GM12878 (cell line): Measurements from ENCODE around the gene MRPL42.

Experiments used
- ATF3 ChIP-seq: IDR thresholded peaks from 2 replicates; pipeline ENCODE4 v1.6.1; 2011; ENCODE audit warnings: low read depth, mild to moderate bottlenecking, low read length, moderate library complexity, borderline replicate concordance; ENCODE audit errors: extremely low read depth
- CBX5 ChIP-seq: sonication (generic); IDR thresholded peaks from 2 replicates; pipeline ENCODE4 v1.6.1; 2016; ENCODE audit warnings: low read depth, moderate library complexity, mild to moderate bottlenecking, inconsistent platforms
- CREB1 ChIP-seq: IDR thresholded peaks from 2 replicates; pipeline ENCODE4 v1.6.1; 2012; ENCODE audit warnings: low read depth, mild to moderate bottlenecking, inconsistent platforms
- EZH2 ChIP-seq: IDR thresholded peaks from 2 replicates; pipeline ENCODE4 v1.6.1; 2012; ENCODE audit warnings: low read depth, mild to moderate bottlenecking, control low read depth, inconsistent platforms, low read length, borderline replicate concordance; ENCODE audit not compliant: control insufficient read depth
- GABPA ChIP-seq: IDR thresholded peaks from 2 replicates; pipeline ENCODE4 v1.6.1; 2014; ENCODE audit warnings: antibody characterized with exemption, low read depth, mild to moderate bottlenecking, inconsistent platforms
- IRF3 ChIP-seq: fragments of 450-650 bp; IDR thresholded peaks from 2 replicates; pipeline ENCODE4 v1.6.1; 2014; ENCODE audit warnings: mild to moderate bottlenecking
- MXI1 ChIP-seq: fragments of 150-350 bp; IDR thresholded peaks from 2 replicates; pipeline ENCODE4 v1.6.1; 2011; ENCODE audit warnings: low read depth, mild to moderate bottlenecking, inconsistent platforms, low read length, improper control_type of control experiment
- POLR2A ChIP-seq: IDR thresholded peaks from 2 replicates; pipeline ENCODE4 v1.6.1; 2011; ENCODE audit warnings: low read depth, mild to moderate bottlenecking, low read length
- POLR2AphosphoS5 ChIP-seq: IDR thresholded peaks from 2 replicates; pipeline ENCODE4 v1.6.1; 2011; ENCODE audit warnings: mild to moderate bottlenecking, low read length, inconsistent platforms
- SRF ChIP-seq, 2 experiments: IDR thresholded peaks; 2 replicates each; pipeline ENCODE4 v1.6.1; 2011; ENCODE audit warnings: low read depth in 2 of 2, low read length in 2 of 2, mild to moderate bottlenecking in 1 of 2, moderate library complexity in 1 of 2
- YBX1 ChIP-seq: fragments of 450-650 bp; IDR thresholded peaks from 2 replicates; pipeline ENCODE4 v1.6.1; 2016; ENCODE audit warnings: antibody characterized with exemption
- YY1 ChIP-seq: IDR thresholded peaks from 2 replicates; pipeline ENCODE4 v1.6.1; 2011; ENCODE audit warnings: low read depth, mild to moderate bottlenecking, low read length
- ZNF274 ChIP-seq: IDR thresholded peaks from one replicate; pipeline ENCODE4 v1.8.0; 2011; ENCODE audit not compliant: insufficient read length, insufficient read depth

GRCh38 chr12:93466625-93467350, 526 bp upstream of the MRPL42 start:
- no peak for TF ChIP-seq POLR2A
- no peak for TF ChIP-seq POLR2AphosphoS5
- TF ChIP-seq ZNF274, result no peak
- TF ChIP-seq SRF (IDR thresholded peaks at IDR 0.05; ENCODE audit: low read depth in 2 of 2, low read length in 2 of 2), result no peak
- TF ChIP-seq MXI1, result no peak
- TF ChIP-seq CBX5, result no peak
- TF ChIP-seq ATF3, result no peak
- TF ChIP-seq GABPA, result no peak
- no peak for TF ChIP-seq YY1
- no peak for TF ChIP-seq YBX1
- TF ChIP-seq CREB1, result no peak
- TF ChIP-seq EZH2, result no peak
- TF ChIP-seq IRF3, result no peak
